AG04450 (cell line): Measurements from ENCODE around the gene TRAF7. TPM values are rescaled to one million over a fixed set of nuclear protein-coding genes. Genes with fewer than 3 reads are reported as not detected.

ENCODE experiments used
- CTCF ChIA-PET: fragments of 300-600, 350-600 bp; formaldehyde crosslinking; extraction: SDS; loops from one replicate; lab custom pipeline; 2022; ENCODE audit warnings: antibody characterized with exemption, inconsistent platforms; lab: Charles Lee
- POLR2A ChIA-PET: fragments of 350-600 bp; formaldehyde crosslinking; extraction: SDS; loops from one replicate; lab custom pipeline; 2021; ENCODE audit warnings: antibody characterized with exemption, inconsistent platforms; lab: Yijun Ruan, JAX
- DNase-seq: peaks from one replicate; pipeline ENCODE4 v3.0.0-alpha.2; 2011; ENCODE audit warnings: low read depth, low spot score
- H3K27ac ChIP-seq: one replicate; pipeline ENCODE4 v1.5.1; 2012; ENCODE audit warnings: low read depth, low read length, control low read depth
- H3K27me3 ChIP-seq: one replicate; pipeline ENCODE4 v1.6.0; 2012; ENCODE audit warnings: low read length; ENCODE audit not compliant: control insufficient read depth, insufficient read depth
- H3K4me3 ChIP-seq: 2 replicates; pipeline ENCODE4 v1.5.1; 2011; ENCODE audit warnings: mild to moderate bottlenecking, low read depth, low read length, control low read depth
- H3K9me3 ChIP-seq: 2 replicates; pipeline ENCODE4 v1.5.1; 2012; ENCODE audit warnings: low read length; ENCODE audit not compliant: control insufficient read depth, insufficient read depth
- polyA plus RNA-seq: library from polyadenylated mRNA; depleted of rRNA; stranded (reverse); fragments of >200 nt; gene quantifications from 2 replicates; pipeline ENCODE4 v1.2.3, GENCODE V29; 2011
- TF ChIP-seq, protein P1 (sequence below): IDR thresholded peaks from 2 replicates; pipeline ENCODE4 v1.5.1; 2011; ENCODE audit warnings: low read depth, low read length, control low read depth, inconsistent platforms

TRAF7 gene
- polyA plus RNA-seq, 1 experiment, result 35.2 TPM

DNA sequence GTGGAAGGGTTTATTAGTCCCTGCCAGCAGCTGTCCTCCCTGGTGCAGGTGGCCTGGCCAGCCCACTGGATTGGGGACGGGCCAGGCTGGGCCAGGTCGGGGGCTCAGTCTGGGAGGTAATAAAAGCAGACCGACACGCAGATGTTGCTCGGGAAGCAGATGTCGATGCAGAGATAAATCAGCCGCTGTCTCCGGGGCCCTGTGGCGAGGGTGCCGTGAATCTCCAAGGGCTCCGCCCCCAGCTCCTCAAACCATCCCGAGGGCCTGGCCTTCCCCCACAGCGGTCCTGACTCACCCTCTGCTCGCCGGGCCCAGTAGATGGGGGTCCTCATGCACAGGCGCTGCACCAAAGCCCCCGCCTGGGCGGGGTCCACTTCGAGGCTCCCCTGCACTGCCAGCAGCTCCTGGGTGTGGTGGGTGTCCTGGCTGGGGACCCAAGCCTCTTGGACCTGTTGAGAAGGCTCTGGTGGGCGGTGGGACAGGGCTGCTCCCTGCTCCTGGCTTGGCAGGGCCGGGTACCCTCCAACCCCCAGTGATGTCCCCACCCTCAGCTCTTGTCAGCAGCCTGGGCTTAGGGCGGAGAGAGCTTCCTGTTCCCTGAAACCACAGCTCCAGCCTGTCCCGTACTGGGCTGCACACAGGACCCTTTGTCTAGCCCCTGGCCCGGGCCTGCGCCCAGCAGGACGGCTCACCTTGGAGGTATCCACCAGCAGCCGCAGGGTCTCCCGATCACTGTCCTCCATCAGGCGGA is 53.9 kb downstream of the TRAF7 start:
- no peaks in the 10 kb centered on the region; the same call in 1 of the 2 replicates for H3K9me3 ChIP-seq
- CTCF ChIA-PET, result interaction anchor here (0.6 kb wide), 1 partner anchor 245 kb away, joined by 6 read pairs; the partner anchor contains the start of gene RPS2
- no peaks in the 10 kb centered on the region for H3K27me3 ChIP-seq
- POLR2A ChIA-PET, result interaction anchor here (2.8 kb wide), 1 partner anchor 54 kb away, joined by 17 read pairs; the partner anchor contains the start of gene TRAF7
- no peak overlapping the region for H3K27ac ChIP-seq
- DNase-seq, result no peak
- TF ChIP-seq, protein P1, sequence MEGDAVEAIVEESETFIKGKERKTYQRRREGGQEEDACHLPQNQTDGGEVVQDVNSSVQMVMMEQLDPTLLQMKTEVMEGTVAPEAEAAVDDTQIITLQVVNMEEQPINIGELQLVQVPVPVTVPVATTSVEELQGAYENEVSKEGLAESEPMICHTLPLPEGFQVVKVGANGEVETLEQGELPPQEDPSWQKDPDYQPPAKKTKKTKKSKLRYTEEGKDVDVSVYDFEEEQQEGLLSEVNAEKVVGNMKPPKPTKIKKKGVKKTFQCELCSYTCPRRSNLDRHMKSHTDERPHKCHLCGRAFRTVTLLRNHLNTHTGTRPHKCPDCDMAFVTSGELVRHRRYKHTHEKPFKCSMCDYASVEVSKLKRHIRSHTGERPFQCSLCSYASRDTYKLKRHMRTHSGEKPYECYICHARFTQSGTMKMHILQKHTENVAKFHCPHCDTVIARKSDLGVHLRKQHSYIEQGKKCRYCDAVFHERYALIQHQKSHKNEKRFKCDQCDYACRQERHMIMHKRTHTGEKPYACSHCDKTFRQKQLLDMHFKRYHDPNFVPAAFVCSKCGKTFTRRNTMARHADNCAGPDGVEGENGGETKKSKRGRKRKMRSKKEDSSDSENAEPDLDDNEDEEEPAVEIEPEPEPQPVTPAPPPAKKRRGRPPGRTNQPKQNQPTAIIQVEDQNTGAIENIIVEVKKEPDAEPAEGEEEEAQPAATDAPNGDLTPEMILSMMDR, result no peak
- no peak overlapping the region for H3K4me3 ChIP-seq

DNA sequence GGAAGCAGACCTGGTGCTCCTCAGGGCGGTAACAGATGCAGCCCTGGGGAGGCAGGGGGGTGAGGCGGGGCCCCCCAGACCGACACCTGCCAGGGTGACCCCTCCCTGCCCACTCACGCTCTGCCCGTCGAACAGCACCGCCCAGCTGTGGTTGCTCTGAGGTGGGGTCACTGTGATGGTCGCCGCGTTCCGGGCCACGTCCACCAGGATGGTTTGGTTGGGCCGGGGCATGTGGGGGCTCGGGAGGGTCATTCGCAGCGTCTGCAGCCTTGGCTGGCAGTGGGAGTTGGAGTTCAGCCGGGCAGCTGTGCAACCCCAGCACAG is 54.4 kb downstream of the TRAF7 start:
- CTCF ChIA-PET, result no interaction called here
- POLR2A ChIA-PET, result interaction anchor here (1.0 to 2.8 kb wide), 2 partner anchors 55 to 238 kb away, joined by 3 to 17 read pairs; partner anchors contain the start of genes TBL3 and TRAF7

DNA sequence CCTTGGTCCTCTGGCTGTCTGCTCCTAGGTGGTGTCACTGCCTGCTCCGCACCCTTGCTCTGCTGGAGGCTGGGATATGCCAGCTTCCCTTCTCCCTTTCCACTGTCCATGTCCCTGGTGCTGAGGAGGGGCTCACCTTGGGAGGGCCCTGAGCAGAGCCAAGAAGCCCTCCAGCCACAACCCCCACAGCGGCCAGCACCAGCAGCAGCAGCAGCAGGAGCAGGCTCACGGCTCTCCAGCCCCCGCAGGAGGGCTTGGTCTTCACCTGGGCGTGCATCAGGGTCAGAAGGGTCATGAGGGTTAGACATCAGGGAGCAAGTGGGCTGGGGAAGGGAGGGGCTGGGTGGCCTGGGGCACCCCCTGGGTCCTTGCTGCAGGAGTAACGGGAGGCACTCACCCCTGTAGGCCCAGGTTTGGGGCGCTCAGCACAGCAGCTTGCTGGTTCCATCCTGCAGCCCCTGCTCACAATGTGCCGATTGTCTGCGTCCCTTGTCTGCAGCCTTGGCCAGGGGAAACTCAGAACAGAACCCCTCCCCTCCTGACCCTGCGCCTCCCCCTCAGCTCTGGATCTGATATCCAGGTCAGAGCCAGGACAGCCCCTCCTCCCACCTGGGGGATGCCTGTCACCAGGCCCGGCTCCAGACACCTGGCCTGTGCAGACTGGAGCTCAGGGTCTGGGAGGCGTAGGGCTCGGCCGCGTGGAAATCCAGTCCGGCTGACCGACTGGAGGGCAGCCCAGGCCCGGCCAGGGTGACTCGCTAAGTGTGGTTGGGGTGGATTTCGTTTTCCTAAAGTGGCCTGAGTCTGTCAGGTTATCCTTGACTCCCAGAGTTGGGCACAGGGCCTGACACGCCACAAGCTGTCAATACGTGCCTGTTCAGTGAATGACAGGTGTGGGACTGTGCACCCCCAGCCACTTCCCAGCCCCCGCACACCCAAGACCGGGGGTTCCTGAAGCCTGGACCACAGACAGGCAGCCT is 55.1 kb downstream of the TRAF7 start, which contains the start of gene BRICD5:
TSS of gene BRICD5 (minus strand) at position 478 of the 980 bp plus-strand sequence. CDS start at position 448, 30 bp downstream.
- POLR2A ChIA-PET, result interaction anchor here (0.7 to 2.8 kb wide), 3 partner anchors 56 to 290 kb away, joined by 3 to 17 read pairs (median 4); partner anchors contain the start of genes TBL3 and TRAF7

More for the DNA sequence above, 54.4 kb downstream of the TRAF7 start:
- TF ChIP-seq, protein P1, result no peak
- Histone ChIP-seq H3K27me3 (no peaks in the 10 kb centered on the region), H3K4me3 (no peak overlapping the region), H3K27ac (no peak overlapping the region), H3K9me3 (no peaks in the 10 kb centered on the region; the same call in 1 of the 2 replicates)
- DNase-seq, result no peak

DNA sequence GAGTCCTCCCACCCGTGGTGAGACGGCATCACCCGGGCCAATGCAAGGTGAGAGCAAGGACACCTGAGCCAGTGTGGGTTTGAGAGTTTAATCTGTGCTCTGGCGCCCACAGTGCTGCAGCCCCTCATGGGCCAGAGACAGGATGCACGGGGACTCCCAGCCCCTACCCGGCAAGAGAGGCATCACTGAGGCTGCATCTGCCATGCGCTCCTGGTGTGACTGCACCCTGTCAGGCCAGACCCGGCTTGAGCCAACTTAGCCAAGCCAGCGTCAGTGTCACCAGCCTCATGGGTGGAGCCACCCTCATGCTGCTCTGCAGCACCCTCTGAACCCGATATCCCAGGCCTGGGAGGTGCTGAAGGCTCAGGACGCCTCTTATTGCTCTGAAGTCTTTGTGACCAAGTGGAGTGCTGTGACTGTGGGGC is 56.4 kb downstream of the TRAF7 start:
- TF ChIP-seq, protein P1, result no peak
- no peak overlapping the region for H3K4me3 ChIP-seq
- ChIA-PET POLR2A (interaction anchor here (0.7 kb wide), 1 partner anchor 289 kb away, joined by 4 read pairs; no protein-coding TSS in a partner anchor), CTCF (no interaction called here)
- no peaks in the 10 kb centered on the region; the same call in 1 of the 2 replicates for H3K9me3 ChIP-seq
- no peaks in the 10 kb centered on the region for H3K27me3 ChIP-seq
- no peak for DNase-seq
- no peak overlapping the region for H3K27ac ChIP-seq

More for the DNA sequence above, 55.1 kb downstream of the TRAF7 start, which contains the start of gene BRICD5:
- DNase-seq, result no peak
- Histone ChIP-seq H3K27ac (no peak within 1 kb of the TSS), H3K9me3 (no peaks in the 10 kb centered on the region; the same call in 1 of the 2 replicates), H3K27me3 (no peaks in the 10 kb centered on the region), H3K4me3 (no peak within 1 kb of the TSS)
- CTCF ChIA-PET, result no interaction called here
- TF ChIP-seq, protein P1, result no peak
